GM19099 (cell line): ENCODE data around the gene INTS2.

ENCODE experiments used
- POLR2A ChIP-seq: IDR thresholded peaks from 3 replicates; pipeline ENCODE4 v1.6.1; 2011; ENCODE audit warnings: low read depth; ENCODE audit not compliant: insufficient read length; ENCODE audit errors: extremely low read depth

INTS2 gene

GRCh38 chr17:61837175-61838051 lies 90.4 kb downstream of the INTS2 start:
- TF ChIP-seq POLR2A: no peak

GRCh38 chr17:61836266-61837174 lies 91.3 kb downstream of the INTS2 start:
- TF ChIP-seq POLR2A: no peak

GRCh38 chr17:61835606-61836005 lies 92.2 kb downstream of the INTS2 start:
- TF ChIP-seq POLR2A: no peak

- TF ChIP-seq POLR2A: no peak
Measured at GRCh38 chr17:61834610-61835009, 93.2 kb downstream of the INTS2 start.

GRCh38 chr17:61833536-61834193 lies 94.1 kb downstream of the INTS2 start:
- TF ChIP-seq POLR2A: no peak

- TF ChIP-seq POLR2A: no peak
Measured at GRCh38 chr17:61832463-61832862, 95.3 kb downstream of the INTS2 start.

GRCh38 chr17:61831099-61831498 lies 96.7 kb downstream of the INTS2 start:
- TF ChIP-seq POLR2A: no peak

- no peak for TF ChIP-seq POLR2A
Measured at GRCh38 chr17:61828694-61829093, 99.1 kb downstream of the INTS2 start.

GRCh38 chr17:61827649-61828395 lies 100.0 kb downstream of the INTS2 start:
- no peak for TF ChIP-seq POLR2A

- no peak for TF ChIP-seq POLR2A
Measured at GRCh38 chr17:61825448-61826137, 102.2 kb downstream of the INTS2 start.

GRCh38 chr17:61822326-61823285 lies 105.2 kb downstream of the INTS2 start:
- TF ChIP-seq POLR2A: no peak

GRCh38 chr17:61821655-61822054 lies 106.1 kb downstream of the INTS2 start:
- no peak for TF ChIP-seq POLR2A

- TF ChIP-seq POLR2A: no peak
Measured at GRCh38 chr17:61818225-61818624, 109.6 kb downstream of the INTS2 start.
